ENCODE results near the gene HOXA7.

GRCh38 chr7:27123477-27124053 is 32.9 kb downstream of the HOXA7 start:
- TF ChIP-seq CTCF (IDR thresholded peaks at IDR 0.05; ENCODE audit: low read depth, low read length, poor library complexity, severe bottlenecking) (no peak), EZH2phosphoT487 (IDR thresholded peaks at IDR 0.05; ENCODE audit: borderline replicate concordance, low read length) (no peak)
